ENCODE data around the gene TLCD2.
A peak's percentile ranks its signal among the peaks of the same experiment; 100 is the strongest.

TLCD2 gene

GRCh38 chr17:1684378-1685189 lies 25.6 kb downstream of the TLCD2 start, which contains the start of gene PRPF8:
PRPF8 (minus strand) TSS chr17:1684867; CDS start chr17:1684571, 296 bp downstream.
- Histone ChIP-seq H3K4me2 (ENCODE audit: low read depth, low read length) (peak within 1 kb of the TSS; percentile 88), H4K20me1 (ENCODE audit: insufficient read depth, low read length) (peaks cover 3% of the 10 kb centered on the region; the same call in 1 of the 2 replicates), H3K9me3 (replicated peaks; ENCODE audit: insufficient read depth, low read length) (no peaks in the 10 kb centered on the region), H3K4me3 (ENCODE audit: low read length) (peak within 1 kb of the TSS; percentile 92), H3K9ac (ENCODE audit: low read length) (peak within 1 kb of the TSS; percentile 92), H2AFZ (ENCODE audit: low read length) (peak within 1 kb of the TSS; percentile 94), H3K36me3 (replicated peaks; ENCODE audit: insufficient read depth, low read length) (peaks cover 24% of the 10 kb centered on the region), H3K27me3 (replicated peaks; ENCODE audit: insufficient read depth, low read length) (no peaks in the 10 kb centered on the region), H3F3A (ENCODE audit: insufficient read depth, low read length) (no peaks in the 10 kb centered on the region), H3K4me1 (ENCODE audit: low read length) (peaks cover 5% of the 10 kb centered on the region; the same call in 1 of the 2 replicates), H3K27ac (ENCODE audit: low read length) (peak within 1 kb of the TSS; percentile 65; the same call in 1 of the 2 replicates), H3K9me2 (replicated peaks; ENCODE audit: insufficient read depth, low read length) (no peaks in the 10 kb centered on the region), H3K79me2 (ENCODE audit: low read length) (peaks cover 51% of the 10 kb centered on the region)
- no peak for TF ChIP-seq EZH2phosphoT487 (IDR thresholded peaks at IDR 0.05; ENCODE audit: low read length)
- TF ChIP-seq CTCF (IDR thresholded peaks at IDR 0.05; ENCODE audit: low read length) = no peak
- TF ChIP-seq EZH2 (optimal IDR thresholded peaks at IDR 0.05; ENCODE audit: low read depth, low read length) = no peak
- DNase-seq = peak; percentile 98

- no peaks in the 10 kb centered on the region for H3K27me3 ChIP-seq (replicated peaks; ENCODE audit: insufficient read depth, low read length)
- no peak overlapping the region for H3K27ac ChIP-seq (ENCODE audit: low read length)
- H3K4me3 ChIP-seq (ENCODE audit: low read length) = peak overlapping the region; percentile 92
- no peaks in the 10 kb centered on the region for H3K9me3 ChIP-seq (replicated peaks; ENCODE audit: insufficient read depth, low read length)
- H2AFZ ChIP-seq (ENCODE audit: low read length) = no peak overlapping the region
- peaks cover 30% of the 10 kb centered on the region for H3K36me3 ChIP-seq (replicated peaks; ENCODE audit: insufficient read depth, low read length)
- H4K20me1 ChIP-seq (ENCODE audit: insufficient read depth, low read length) = peaks cover 3% of the 10 kb centered on the region; the same call in 1 of the 2 replicates
- DNase-seq = no peak
- peak overlapping the region; percentile 92; the same call in 1 of the 2 replicates for H3K9ac ChIP-seq (ENCODE audit: low read length)
- no peaks in the 10 kb centered on the region for H3K9me2 ChIP-seq (replicated peaks; ENCODE audit: insufficient read depth, low read length)
- H3K4me1 ChIP-seq (ENCODE audit: low read length) = peaks cover 5% of the 10 kb centered on the region; the same call in 1 of the 2 replicates
- no peak for TF ChIP-seq EZH2phosphoT487 (IDR thresholded peaks at IDR 0.05; ENCODE audit: low read length)
- TF ChIP-seq EZH2 (optimal IDR thresholded peaks at IDR 0.05; ENCODE audit: low read depth, low read length) = no peak
- TF ChIP-seq CTCF (IDR thresholded peaks at IDR 0.05; ENCODE audit: low read length) = no peak
- peak overlapping the region; percentile 65 for H3K4me2 ChIP-seq (ENCODE audit: low read depth, low read length)
- H3F3A ChIP-seq (ENCODE audit: insufficient read depth, low read length) = no peaks in the 10 kb centered on the region
- peaks cover 60% of the 10 kb centered on the region for H3K79me2 ChIP-seq (ENCODE audit: low read length)
Observed at GRCh38 chr17:1683459-1683858, 26.7 kb downstream of the TLCD2 start.

- Histone ChIP-seq H3K9me2 (replicated peaks; ENCODE audit: insufficient read depth, low read length) (no peaks in the 10 kb centered on the region), H3F3A (ENCODE audit: insufficient read depth, low read length) (no peaks in the 10 kb centered on the region), H3K9ac (ENCODE audit: low read length) (no peak overlapping the region), H4K20me1 (ENCODE audit: insufficient read depth, low read length) (no peaks in the 10 kb centered on the region), H2AFZ (ENCODE audit: low read length) (no peak overlapping the region), H3K27ac (ENCODE audit: low read length) (no peak overlapping the region), H3K79me2 (ENCODE audit: low read length) (peaks cover 58% of the 10 kb centered on the region), H3K9me3 (replicated peaks; ENCODE audit: insufficient read depth, low read length) (no peaks in the 10 kb centered on the region), H3K4me1 (ENCODE audit: low read length) (no peaks in the 10 kb centered on the region), H3K27me3 (replicated peaks; ENCODE audit: insufficient read depth, low read length) (no peaks in the 10 kb centered on the region), H3K36me3 (replicated peaks; ENCODE audit: insufficient read depth, low read length) (peaks cover 52% of the 10 kb centered on the region), H3K4me3 (ENCODE audit: low read length) (no peak overlapping the region), H3K4me2 (ENCODE audit: low read depth, low read length) (no peak overlapping the region)
- no peak for TF ChIP-seq EZH2 (optimal IDR thresholded peaks at IDR 0.05; ENCODE audit: low read depth, low read length)
- TF ChIP-seq EZH2phosphoT487 (IDR thresholded peaks at IDR 0.05; ENCODE audit: low read length) = no peak
- TF ChIP-seq CTCF (IDR thresholded peaks at IDR 0.05; ENCODE audit: low read length) = no peak
- DNase-seq = no peak
Observed at GRCh38 chr17:1676401-1676800, 33.8 kb downstream of the TLCD2 start.

Measured in MM.1S (cell line).